HG02943 (cell line): ENCODE measurements around the gene BCO1.

Experiments used
- ATAC-seq: cut with Tn5 transposase; IDR thresholded peaks from one replicate; pipeline ENCODE4 v1.9.1; 2021; ENCODE audit warnings: mild to moderate bottlenecking, low read depth, moderate library complexity; ENCODE audit not compliant: unreplicated experiment

BCO1 gene

GRCh38 chr16:81273223-81273950, 34.9 kb downstream of the BCO1 start:
- ATAC-seq: no peak

GRCh38 chr16:81275064-81275532, 36.6 kb downstream of the BCO1 start:
- no peak for ATAC-seq

GRCh38 chr16:81275795-81276194, 37.3 kb downstream of the BCO1 start:
- ATAC-seq: no peak

GRCh38 chr16:81276323-81276722, 37.8 kb downstream of the BCO1 start:
- no peak for ATAC-seq

GRCh38 chr16:81277541-81278080, 39.1 kb downstream of the BCO1 start:
- ATAC-seq: no peak

GRCh38 chr16:81278526-81278925, 40.0 kb downstream of the BCO1 start:
- ATAC-seq: no peak

- no peak for ATAC-seq
These were observed 40.9 kb downstream of the BCO1 start for GRCh38 chr16:81279392-81279791.

- ATAC-seq: no peak
These were observed 41.9 kb downstream of the BCO1 start for GRCh38 chr16:81280393-81280792.

GRCh38 chr16:81283044-81283443, 44.6 kb downstream of the BCO1 start:
- ATAC-seq: no peak

GRCh38 chr16:81284995-81285600, 46.6 kb downstream of the BCO1 start:
- ATAC-seq: no peak

GRCh38 chr16:81286190-81286589, 47.7 kb downstream of the BCO1 start:
- ATAC-seq: no peak

GRCh38 chr16:81291117-81291516, 52.6 kb downstream of the BCO1 start:
- ATAC-seq: no peak

GRCh38 chr16:81292936-81293335, 54.4 kb downstream of the BCO1 start:
- ATAC-seq: no peak

- no peak for ATAC-seq
These were observed 55.7 kb downstream of the BCO1 start for GRCh38 chr16:81293909-81294802.

- ATAC-seq: no peak
These were observed 58.1 kb downstream of the BCO1 start for GRCh38 chr16:81296631-81297030.

GRCh38 chr16:81307770-81308169, 69.3 kb downstream of the BCO1 start:
- ATAC-seq: no peak

GRCh38 chr16:81310045-81310644, 71.7 kb downstream of the BCO1 start:
- no peak for ATAC-seq

GRCh38 chr16:81311762-81312161, 73.3 kb downstream of the BCO1 start:
- no peak for ATAC-seq

GRCh38 chr16:81313701-81314602, 75.5 kb downstream of the BCO1 start:
- no peak for ATAC-seq
